H1 (cell line): ENCODE results near the gene TSEN34. TPM values are rescaled to one million over a fixed set of nuclear protein-coding genes. Genes with fewer than 3 reads are reported as not detected.

Experiments
- ASH2L ChIP-seq: fragments of 200-600, 300-600 bp; sonication (generic); IDR thresholded peaks from one replicate; pipeline ENCODE4 v1.7.1; 2017; ENCODE audit warnings: low read length
- CBX8 ChIP-seq: fragments of 300-800, 300-1000 bp; sonication (generic); IDR thresholded peaks from 2 replicates; pipeline ENCODE4 v1.7.1; 2016; ENCODE audit warnings: low read depth, low read length, borderline replicate concordance
- CEBPB ChIP-seq: IDR thresholded peaks from 2 replicates; pipeline ENCODE4 v1.6.1; 2012; ENCODE audit warnings: low read depth, low read length
- CHD1 ChIP-seq: IDR thresholded peaks from 2 replicates; pipeline ENCODE4 v1.6.1; 2012; ENCODE audit warnings: low read depth, low read length, improper control_type of control experiment
- E2F6 ChIP-seq: IDR thresholded peaks from 2 replicates; pipeline ENCODE4 v1.6.1; 2012; ENCODE audit warnings: inconsistent platforms
- EZH2 ChIP-seq: fragments of 200-600 bp; sonication (generic); IDR thresholded peaks from 2 replicates; pipeline ENCODE4 v1.7.1; 2012; ENCODE audit warnings: low read depth, mild to moderate bottlenecking, moderate library complexity, low read length, inconsistent platforms; ENCODE audit not compliant: severe bottlenecking
- FOSL1 ChIP-seq: IDR thresholded peaks from 2 replicates; pipeline ENCODE4 v1.6.1; 2011; ENCODE audit warnings: mild to moderate bottlenecking, low read depth, low read length, moderate library complexity; ENCODE audit not compliant: insufficient read depth
- GTF2F1 ChIP-seq: IDR thresholded peaks from 2 replicates; pipeline ENCODE4 v1.6.1; 2012; ENCODE audit warnings: low read depth, low read length, improper control_type of control experiment, borderline replicate concordance
- JUN ChIP-seq: IDR thresholded peaks from 2 replicates; pipeline ENCODE4 v1.6.1; 2011; ENCODE audit warnings: low read depth, mild to moderate bottlenecking, improper control_type of control experiment, low read length
- NANOG ChIP-seq: IDR thresholded peaks from 2 replicates; pipeline ENCODE4 v1.6.1; 2011; ENCODE audit warnings: low read length, low read depth, mild to moderate bottlenecking, inconsistent platforms; ENCODE audit not compliant: insufficient read depth, poor library complexity, severe bottlenecking
- NRF1 ChIP-seq: IDR thresholded peaks from 2 replicates; pipeline ENCODE4 v1.6.1; 2011; ENCODE audit warnings: mild to moderate bottlenecking, low read depth, low read length, improper control_type of control experiment
- POLR2A ChIP-seq, 2 experiments: IDR thresholded peaks; 1 replicate in 1 of 2; 2 replicates in 1 of 2; pipeline ENCODE4 v1.6.1; 2011; ENCODE audit warnings: low read depth in 2 of 2, low read length in 2 of 2, mild to moderate bottlenecking in 2 of 2; ENCODE audit errors: control extremely low read depth in 1 of 2
- SAP30 ChIP-seq: fragments of 300-600 bp; sonication (generic); IDR thresholded peaks from 2 replicates; pipeline ENCODE4 v1.7.1; 2012; ENCODE audit warnings: low read length, moderate library complexity, mild to moderate bottlenecking, inconsistent platforms; ENCODE audit not compliant: insufficient read depth, insufficient replicate concordance
- SP2 ChIP-seq: IDR thresholded peaks from 2 replicates; pipeline ENCODE4 v1.6.1; 2012; ENCODE audit warnings: mild to moderate bottlenecking, low read length, inconsistent platforms
- polyA plus RNA-seq, 7 experiments: library from polyadenylated mRNA; depleted of rRNA in 3 of 7; stranded (reverse) in 5 of 7; unstranded in 2 of 7; fragments of >200 nt in 5 of 7; fragments of 200-250 nt in 2 of 7; gene quantifications; 1 replicate in 5 of 7; 2 replicates in 1 of 7; 4 replicates in 1 of 7; pipeline versions ENCODE4 v1.2.1 to v1.2.3, GENCODE V29; 2011 to 2013; ENCODE audit warnings: missing spikeins in 2 of 7, mixed read lengths in 2 of 7
- total RNA-seq: library from RNA; stranded (reverse); fragmentation: NEBNext Ultra II Directional; extraction: Animal tissue kit (Norgen Biotek cat#: 25700); gene quantifications from 2 replicates; pipeline ENCODE4 v1.2.1, GENCODE V29; 2021
- TF ChIP-seq, protein P1 (sequence below), 3 experiments: IDR thresholded peaks; 1 replicate in 2 of 3; 2 replicates in 1 of 3; pipeline versions ENCODE4 v1.5.1 to v1.6.1; 2011; ENCODE audit warnings: low read length in 3 of 3, mild to moderate bottlenecking in 3 of 3, inconsistent platforms in 2 of 3, low read depth in 1 of 3, moderate library complexity in 1 of 3; ENCODE audit not compliant: insufficient read depth in 1 of 3; ENCODE audit errors: control extremely low read depth in 1 of 3

TSEN34 gene
- total and polyA plus RNA-seq, 2 of the 8 experiments (the other 6 are each of a cell fraction or from before 2014, with no cell fraction given): 22.5 to 52.3 TPM

DNA sequence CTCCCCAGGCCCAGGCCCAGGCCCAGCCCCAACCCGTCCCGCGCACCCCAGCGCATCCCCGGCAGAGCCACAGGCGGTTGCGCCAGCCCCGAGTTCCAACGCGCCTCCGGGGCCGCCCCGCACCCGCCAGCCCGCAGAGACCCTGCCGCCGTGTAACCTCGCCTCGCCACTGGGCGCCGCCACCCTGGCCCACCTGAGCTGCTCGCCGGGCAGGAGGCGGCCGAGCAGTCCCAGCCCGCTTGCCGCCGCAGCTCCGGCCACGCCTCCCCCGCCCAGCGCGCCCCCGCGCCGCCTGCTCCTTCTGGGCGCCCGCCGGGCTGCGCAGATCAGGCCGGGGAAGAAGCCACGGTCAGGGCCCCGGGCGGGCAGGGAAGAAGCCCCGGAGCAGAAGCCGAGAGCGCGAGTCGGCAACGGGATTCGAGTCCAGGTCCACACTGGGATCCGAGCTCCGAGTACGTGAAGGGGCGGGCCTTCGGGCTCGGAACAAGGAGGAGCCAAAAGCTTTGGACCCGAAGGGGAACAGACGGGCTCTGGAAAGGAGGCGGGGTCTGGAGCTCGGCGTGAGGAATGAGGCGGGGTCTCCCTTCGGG is 1.9 kb upstream of the TSEN34 start, which contains the start of gene MBOAT7 (continued):
- no peak for TF ChIP-seq CHD1
- TF ChIP-seq JUN: no peak
- TF ChIP-seq NANOG: no peak
- no peak for TF ChIP-seq E2F6
- no peak for TF ChIP-seq ASH2L
- TF ChIP-seq CEBPB: no peak
- no peak for TF ChIP-seq FOSL1
- no peak; a peak in 1 of 3 replicates for TF ChIP-seq POLR2A (IDR thresholded peaks at IDR 0.05; ENCODE audit: control extremely low read depth in 1 of 2, low read depth in 2 of 2, low read length in 2 of 2)
- TF ChIP-seq GTF2F1: no peak
- TF ChIP-seq CBX8: no peak
- TF ChIP-seq SP2: no peak
- TF ChIP-seq, protein P1, sequence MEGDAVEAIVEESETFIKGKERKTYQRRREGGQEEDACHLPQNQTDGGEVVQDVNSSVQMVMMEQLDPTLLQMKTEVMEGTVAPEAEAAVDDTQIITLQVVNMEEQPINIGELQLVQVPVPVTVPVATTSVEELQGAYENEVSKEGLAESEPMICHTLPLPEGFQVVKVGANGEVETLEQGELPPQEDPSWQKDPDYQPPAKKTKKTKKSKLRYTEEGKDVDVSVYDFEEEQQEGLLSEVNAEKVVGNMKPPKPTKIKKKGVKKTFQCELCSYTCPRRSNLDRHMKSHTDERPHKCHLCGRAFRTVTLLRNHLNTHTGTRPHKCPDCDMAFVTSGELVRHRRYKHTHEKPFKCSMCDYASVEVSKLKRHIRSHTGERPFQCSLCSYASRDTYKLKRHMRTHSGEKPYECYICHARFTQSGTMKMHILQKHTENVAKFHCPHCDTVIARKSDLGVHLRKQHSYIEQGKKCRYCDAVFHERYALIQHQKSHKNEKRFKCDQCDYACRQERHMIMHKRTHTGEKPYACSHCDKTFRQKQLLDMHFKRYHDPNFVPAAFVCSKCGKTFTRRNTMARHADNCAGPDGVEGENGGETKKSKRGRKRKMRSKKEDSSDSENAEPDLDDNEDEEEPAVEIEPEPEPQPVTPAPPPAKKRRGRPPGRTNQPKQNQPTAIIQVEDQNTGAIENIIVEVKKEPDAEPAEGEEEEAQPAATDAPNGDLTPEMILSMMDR (IDR thresholded peaks at IDR 0.05; ENCODE audit: control extremely low read depth in 1 of 3, insufficient read depth in 1 of 3, low read depth in 1 of 3, low read length in 3 of 3): peak; percentile 9 to 48 (median 25)
- TF ChIP-seq NRF1: no peak
- no peak for TF ChIP-seq EZH2
- TF ChIP-seq SAP30: no peak
